Measurements from ENCODE around the gene GNAS.

DNA sequence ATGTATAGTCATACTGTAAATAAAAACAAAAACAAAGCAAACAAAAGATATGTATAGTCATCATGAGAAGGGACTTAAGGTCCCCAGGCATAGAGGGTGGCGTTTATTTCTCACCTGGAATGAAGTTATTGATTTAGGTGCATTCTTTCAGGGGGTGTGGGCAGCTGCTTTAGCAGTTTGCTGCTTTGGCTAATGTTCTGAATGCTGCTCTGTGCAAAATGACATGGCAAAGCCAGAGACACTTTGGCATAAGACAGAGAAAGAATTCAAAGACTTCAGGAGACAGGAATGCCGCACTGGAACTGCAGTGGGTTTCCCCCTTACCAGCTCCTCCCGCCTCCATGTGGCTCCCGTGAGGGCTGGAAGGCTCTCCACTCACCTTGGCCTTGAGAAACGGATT is 92.1 kb downstream of the GNAS start:
- TF ChIP-seq CTCF (IDR thresholded peaks at IDR 0.05 in 2 of 3, conservative IDR thresholded peaks at IDR 0.05 in 1 of 3; ENCODE audit: control insufficient read depth in 2 of 3, extremely low read depth in 1 of 3, insufficient read depth in 1 of 3, low read depth in 3 of 3, low read length in 3 of 3): no peak
- TF ChIP-seq POLR2A (IDR thresholded peaks at IDR 0.05; ENCODE audit: low read depth, low read length): no peak
- no peak for TF ChIP-seq TCF3 (IDR thresholded peaks at IDR 0.05; ENCODE audit: borderline replicate concordance, insufficient read depth, low read depth, low read length)
- no peak for TF ChIP-seq JUNB (IDR thresholded peaks at IDR 0.05)
- TF ChIP-seq RB1 (IDR thresholded peaks at IDR 0.05; ENCODE audit: borderline replicate concordance): no peak
- TF ChIP-seq, protein P1, sequence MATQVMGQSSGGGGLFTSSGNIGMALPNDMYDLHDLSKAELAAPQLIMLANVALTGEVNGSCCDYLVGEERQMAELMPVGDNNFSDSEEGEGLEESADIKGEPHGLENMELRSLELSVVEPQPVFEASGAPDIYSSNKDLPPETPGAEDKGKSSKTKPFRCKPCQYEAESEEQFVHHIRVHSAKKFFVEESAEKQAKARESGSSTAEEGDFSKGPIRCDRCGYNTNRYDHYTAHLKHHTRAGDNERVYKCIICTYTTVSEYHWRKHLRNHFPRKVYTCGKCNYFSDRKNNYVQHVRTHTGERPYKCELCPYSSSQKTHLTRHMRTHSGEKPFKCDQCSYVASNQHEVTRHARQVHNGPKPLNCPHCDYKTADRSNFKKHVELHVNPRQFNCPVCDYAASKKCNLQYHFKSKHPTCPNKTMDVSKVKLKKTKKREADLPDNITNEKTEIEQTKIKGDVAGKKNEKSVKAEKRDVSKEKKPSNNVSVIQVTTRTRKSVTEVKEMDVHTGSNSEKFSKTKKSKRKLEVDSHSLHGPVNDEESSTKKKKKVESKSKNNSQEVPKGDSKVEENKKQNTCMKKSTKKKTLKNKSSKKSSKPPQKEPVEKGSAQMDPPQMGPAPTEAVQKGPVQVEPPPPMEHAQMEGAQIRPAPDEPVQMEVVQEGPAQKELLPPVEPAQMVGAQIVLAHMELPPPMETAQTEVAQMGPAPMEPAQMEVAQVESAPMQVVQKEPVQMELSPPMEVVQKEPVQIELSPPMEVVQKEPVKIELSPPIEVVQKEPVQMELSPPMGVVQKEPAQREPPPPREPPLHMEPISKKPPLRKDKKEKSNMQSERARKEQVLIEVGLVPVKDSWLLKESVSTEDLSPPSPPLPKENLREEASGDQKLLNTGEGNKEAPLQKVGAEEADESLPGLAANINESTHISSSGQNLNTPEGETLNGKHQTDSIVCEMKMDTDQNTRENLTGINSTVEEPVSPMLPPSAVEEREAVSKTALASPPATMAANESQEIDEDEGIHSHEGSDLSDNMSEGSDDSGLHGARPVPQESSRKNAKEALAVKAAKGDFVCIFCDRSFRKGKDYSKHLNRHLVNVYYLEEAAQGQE (IDR thresholded peaks at IDR 0.05; ENCODE audit: low read depth, low read length): no peak
- TF ChIP-seq POU2F2 (IDR thresholded peaks at IDR 0.05; ENCODE audit: borderline replicate concordance, low read depth, low read length): no peak
- TF ChIP-seq SP1 (IDR thresholded peaks at IDR 0.05; ENCODE audit: low read depth, low read length): no peak
- no peak for TF ChIP-seq E2F4 (IDR thresholded peaks at IDR 0.05; ENCODE audit: low read depth, low read length)
